Panc1 (cell line): Measurements from ENCODE around the gene ULBP2.

Source experiments
- POLR2AphosphoS5 ChIP-seq: IDR thresholded peaks from 2 replicates; pipeline ENCODE4 v1.6.1; 2012; ENCODE audit warnings: mild to moderate bottlenecking, low read depth, low read length, moderate library complexity
- SIN3A ChIP-seq: IDR thresholded peaks from 2 replicates; pipeline ENCODE4 v1.6.1; 2012; ENCODE audit warnings: low read depth, mild to moderate bottlenecking, low read length, moderate library complexity, borderline replicate concordance; ENCODE audit not compliant: insufficient read depth
- TF ChIP-seq, protein P1 (sequence below): fragments of 450-650 bp; IDR thresholded peaks from 2 replicates; pipeline ENCODE4 v1.5.1; 2017; ENCODE audit warnings: mild to moderate bottlenecking

- no peak for TF ChIP-seq POLR2AphosphoS5
- TF ChIP-seq, protein P1, sequence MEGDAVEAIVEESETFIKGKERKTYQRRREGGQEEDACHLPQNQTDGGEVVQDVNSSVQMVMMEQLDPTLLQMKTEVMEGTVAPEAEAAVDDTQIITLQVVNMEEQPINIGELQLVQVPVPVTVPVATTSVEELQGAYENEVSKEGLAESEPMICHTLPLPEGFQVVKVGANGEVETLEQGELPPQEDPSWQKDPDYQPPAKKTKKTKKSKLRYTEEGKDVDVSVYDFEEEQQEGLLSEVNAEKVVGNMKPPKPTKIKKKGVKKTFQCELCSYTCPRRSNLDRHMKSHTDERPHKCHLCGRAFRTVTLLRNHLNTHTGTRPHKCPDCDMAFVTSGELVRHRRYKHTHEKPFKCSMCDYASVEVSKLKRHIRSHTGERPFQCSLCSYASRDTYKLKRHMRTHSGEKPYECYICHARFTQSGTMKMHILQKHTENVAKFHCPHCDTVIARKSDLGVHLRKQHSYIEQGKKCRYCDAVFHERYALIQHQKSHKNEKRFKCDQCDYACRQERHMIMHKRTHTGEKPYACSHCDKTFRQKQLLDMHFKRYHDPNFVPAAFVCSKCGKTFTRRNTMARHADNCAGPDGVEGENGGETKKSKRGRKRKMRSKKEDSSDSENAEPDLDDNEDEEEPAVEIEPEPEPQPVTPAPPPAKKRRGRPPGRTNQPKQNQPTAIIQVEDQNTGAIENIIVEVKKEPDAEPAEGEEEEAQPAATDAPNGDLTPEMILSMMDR = no peak
- TF ChIP-seq SIN3A = no peak
These were observed 44.7 kb upstream of the ULBP2 start for GRCh38 chr6:149897015-149897697.
